Endothelial cell of umbilical vein (primary cell): ENCODE results near the gene PAPPA. TPM values are rescaled to one million over a fixed set of nuclear protein-coding genes. Genes with fewer than 3 reads are reported as not detected.

Experiments
- BruUV-seq: library from RNA; stranded (reverse); fragments of 400-500 nt; replicated peaks from 2 replicates; lab custom pipeline; 2021; lab: Mats Ljungman, UMichigan
- CTCF ChIA-PET: fragments of 300-600, 350-600 bp; sonication (Branson Sonifier 250); formaldehyde crosslinking; loops from one replicate; lab custom pipeline; 2021; ENCODE audit warnings: antibody characterized with exemption, inconsistent platforms; lab: Charles Lee
- POLR2A ChIA-PET: fragments of 300-600, 350-600 bp; sonication (Branson Sonifier 250); formaldehyde crosslinking; loops from one replicate; lab custom pipeline; 2021; ENCODE audit warnings: antibody characterized with exemption, inconsistent platforms; lab: Charles Lee
- DNase-seq: peaks from one replicate; pipeline ENCODE4 v3.0.0-alpha.2; 2011; ENCODE audit warnings: low read depth, low spot score
- FAIRE-seq: peaks from 2 replicates; lab custom pipeline; 2011; peaks lifted over from hg19 to GRCh38; lab: Jason Lieb, UNC
- H2AFZ ChIP-seq: 2 replicates; pipeline ENCODE4 v1.6.0; 2012; ENCODE audit warnings: low read depth, low read length, control low read depth, inconsistent platforms
- H3K27ac ChIP-seq: 2 replicates; pipeline ENCODE4 v1.5.1; 2011; ENCODE audit warnings: low read depth, mild to moderate bottlenecking, control low read depth, low read length, moderate library complexity; ENCODE audit not compliant: insufficient read depth
- H3K27me3 ChIP-seq, 2 experiments: 2 replicates each; pipeline versions ENCODE4 v1.6.0 to v1.6.1; 2011; ENCODE audit warnings: low read length in 2 of 2, mixed read lengths in 1 of 2; ENCODE audit not compliant: control insufficient read depth in 2 of 2, insufficient read depth in 2 of 2
- H3K36me3 ChIP-seq, 2 experiments: 2 replicates in 1 of 2; 3 replicates in 1 of 2; pipeline ENCODE4 v1.5.1; 2011; ENCODE audit warnings: low read length in 2 of 2, mild to moderate bottlenecking in 1 of 2, moderate library complexity in 1 of 2; ENCODE audit not compliant: control insufficient read depth in 2 of 2, insufficient read depth in 2 of 2; ENCODE audit errors: extremely low read depth in 1 of 2
- H3K4me1 ChIP-seq: 3 replicates; pipeline ENCODE4 v1.5.1; 2011; ENCODE audit warnings: mild to moderate bottlenecking, low read length; ENCODE audit not compliant: control insufficient read depth, insufficient read depth; ENCODE audit errors: extremely low read depth
- H3K4me2 ChIP-seq: 2 replicates; pipeline ENCODE4 v1.6.1; 2011; ENCODE audit warnings: low read length, control low read depth, mixed read lengths; ENCODE audit not compliant: insufficient read depth
- H3K4me3 ChIP-seq, 3 experiments: fragments of 200-600 bp in 1 of 3; sonication (generic), shearing (Covaris generic) in 1 of 3; replicated peaks in 1 of 3; 2 replicates each; pipeline ENCODE4 v1.5.1; 2011 to 2016; ENCODE audit warnings: control low read depth in 3 of 3, low read length in 3 of 3, mild to moderate bottlenecking in 2 of 3, inconsistent platforms in 1 of 3, low read depth in 1 of 3, moderate library complexity in 1 of 3; ENCODE audit not compliant: insufficient read depth in 1 of 3
- H3K79me2 ChIP-seq: 2 replicates; pipeline ENCODE4 v1.6.0; 2012; ENCODE audit warnings: low read length, inconsistent platforms; ENCODE audit not compliant: control insufficient read depth, insufficient read depth
- H3K9ac ChIP-seq: replicated peaks from 2 replicates; pipeline ENCODE3; 2011; ENCODE audit warnings: low read length, control low read depth; ENCODE audit not compliant: insufficient read depth; ENCODE audit errors: extremely low read depth
- H3K9me1 ChIP-seq: replicated peaks from 3 replicates; pipeline ENCODE4 v1.6.0; 2011; ENCODE audit warnings: mild to moderate bottlenecking, low read length; ENCODE audit not compliant: control insufficient read depth, insufficient read depth; ENCODE audit errors: extremely low read depth
- H3K9me3 ChIP-seq: replicated peaks from 2 replicates; pipeline ENCODE4 v1.5.1; 2012; ENCODE audit warnings: low read length, inconsistent platforms; ENCODE audit not compliant: control insufficient read depth, insufficient read depth
- H4K20me1 ChIP-seq: replicated peaks from 2 replicates; pipeline ENCODE3; 2011; ENCODE audit warnings: mild to moderate bottlenecking, low read length; ENCODE audit not compliant: control insufficient read depth, insufficient read depth; ENCODE audit errors: extremely low read depth
- CTCF ChIP-seq, 2 donors: IDR thresholded peaks; 1 replicate in 1 of 2; 2 replicates in 1 of 2; pipeline ENCODE4 v1.5.1; 2011; ENCODE audit warnings: low read length in 2 of 2, mild to moderate bottlenecking in 2 of 2, moderate library complexity in 2 of 2, control low read depth in 1 of 2, inconsistent platforms in 1 of 2, low read depth in 1 of 2; ENCODE audit not compliant: insufficient read depth in 1 of 2; ENCODE audit errors: extremely low read depth in 1 of 2
- EZH2 ChIP-seq: IDR thresholded peaks from 2 replicates; pipeline ENCODE4 v1.6.1; 2012; ENCODE audit warnings: borderline replicate concordance, low read depth, mild to moderate bottlenecking, moderate library complexity, low read length, inconsistent platforms; ENCODE audit not compliant: severe bottlenecking
- FOS ChIP-seq: IDR thresholded peaks from 2 replicates; pipeline ENCODE4 v1.6.1; 2011; ENCODE audit warnings: mild to moderate bottlenecking, low read length, moderate library complexity, borderline replicate concordance; ENCODE audit not compliant: insufficient read depth
- GATA2 ChIP-seq: IDR thresholded peaks from 2 replicates; pipeline ENCODE4 v1.7.0; 2011; ENCODE audit warnings: low read depth, mild to moderate bottlenecking, moderate library complexity, mixed read lengths, low read length; ENCODE audit not compliant: insufficient read length, insufficient read depth
- JUN ChIP-seq: IDR thresholded peaks from 2 replicates; pipeline ENCODE4 v1.6.1; 2011; ENCODE audit warnings: borderline replicate concordance, low read depth; ENCODE audit not compliant: insufficient read length, insufficient read depth
- MAX ChIP-seq: IDR thresholded peaks from 2 replicates; pipeline ENCODE4 v1.6.1; 2011; ENCODE audit not compliant: insufficient read depth, insufficient read length
- MYC ChIP-seq: IDR thresholded peaks from one replicate; pipeline ENCODE4 v1.6.1; 2011; ENCODE audit warnings: mild to moderate bottlenecking, low read depth, low read length
- POLR2A ChIP-seq: IDR thresholded peaks from 2 replicates; pipeline ENCODE4 v1.6.1; 2012; ENCODE audit warnings: low read depth, mild to moderate bottlenecking, control low read depth, low read length
- POLR2AphosphoS5 ChIP-seq: IDR thresholded peaks from 2 replicates; pipeline ENCODE4 v1.6.1; 2012; ENCODE audit warnings: low read depth, mild to moderate bottlenecking, control low read depth, low read length, moderate library complexity; ENCODE audit not compliant: insufficient read depth
- dilution Hi-C: fragments of 300-500 bp; cut with MboI; formaldehyde crosslinking; loops from one replicate; pipeline ENCODE4 v1.15.0; 2019; ENCODE audit warnings: low sequenced_read_pairs; ENCODE audit not compliant: extremely low pct_ligation_motif_present
- intact Hi-C: fragments of 100-400 bp; cut with micrococcal nuclease; formaldehyde crosslinking; loops from one replicate; pipeline ENCODE4 v1.10.0; 2022
- polyA plus RNA-seq, 4 experiments: library from polyadenylated mRNA; depleted of rRNA in 3 of 4; stranded (reverse) in 3 of 4; unstranded in 1 of 4; fragments of >200 nt; gene quantifications; 2 replicates each; pipeline versions ENCODE4 v1.2.1 to v1.2.3, GENCODE V29; 2011 to 2012; ENCODE audit warnings: missing spikeins in 1 of 4
- total RNA-seq: library from RNA; stranded (reverse); gene quantifications from 2 replicates; pipeline ENCODE4 v1.2.3, GENCODE V29; 2021

PAPPA gene
- total and polyA plus RNA-seq, 2 donors (not counting 3 experiments of a cell fraction or from before 2014, with no cell fraction given), result 0.13 to 0.41 TPM

- Histone ChIP-seq H3K4me2 (no peak overlapping the region), H3K9ac (no peak overlapping the region), H3K27ac (no peak overlapping the region), H3K4me3 (no peak overlapping the region), H3K79me2 (no peaks in the 10 kb centered on the region), H3K9me1 (no peaks in the 10 kb centered on the region), H3K9me3 (no peaks in the 10 kb centered on the region), H3K36me3 (no peaks in the 10 kb centered on the region), H4K20me1 (no peaks in the 10 kb centered on the region), H3K4me1 (no peaks in the 10 kb centered on the region), H2AFZ (no peak overlapping the region), H3K27me3 (no peaks in the 10 kb centered on the region)
- no peak for DNase-seq
- dilution Hi-C loops, result no loop called here
- ChIA-PET CTCF (no interaction called here), POLR2A (no interaction called here)
- TF ChIP-seq CTCF (IDR thresholded peaks at IDR 0.05; ENCODE audit: extremely low read depth in 1 of 2, insufficient read depth in 1 of 2, low read depth in 1 of 2, low read length in 2 of 2) (no peak), POLR2A (no peak), FOS (no peak), POLR2AphosphoS5 (no peak), JUN (no peak), MYC (no peak), MAX (no peak), EZH2 (no peak), GATA2 (no peak)
- no peak for FAIRE-seq
- no TSS peak for BruUV-seq
- intact Hi-C loops, result no loop called here
Observed at GRCh38 chr9:116372081-116372673, 218.6 kb downstream of the PAPPA start.
